Breast epithelium (tissue), 3 donors: ENCODE measurements around the gene B4GAT1.

Source experiments
- POLR2A ChIP-seq: fragments of 450-650 bp; IDR thresholded peaks from one replicate; pipeline ENCODE4 v1.6.1; 2016; ENCODE audit warnings: antibody characterized with exemption, mild to moderate bottlenecking, moderate library complexity
- TF ChIP-seq, protein P1 (sequence below), 3 donors: fragments of 450-650 bp; IDR thresholded peaks; one replicate each; pipeline ENCODE4 v1.5.1; 2016 to 2017; ENCODE audit warnings: antibody characterized with exemption in 3 of 3, mild to moderate bottlenecking in 3 of 3, moderate library complexity in 3 of 3

DNA sequence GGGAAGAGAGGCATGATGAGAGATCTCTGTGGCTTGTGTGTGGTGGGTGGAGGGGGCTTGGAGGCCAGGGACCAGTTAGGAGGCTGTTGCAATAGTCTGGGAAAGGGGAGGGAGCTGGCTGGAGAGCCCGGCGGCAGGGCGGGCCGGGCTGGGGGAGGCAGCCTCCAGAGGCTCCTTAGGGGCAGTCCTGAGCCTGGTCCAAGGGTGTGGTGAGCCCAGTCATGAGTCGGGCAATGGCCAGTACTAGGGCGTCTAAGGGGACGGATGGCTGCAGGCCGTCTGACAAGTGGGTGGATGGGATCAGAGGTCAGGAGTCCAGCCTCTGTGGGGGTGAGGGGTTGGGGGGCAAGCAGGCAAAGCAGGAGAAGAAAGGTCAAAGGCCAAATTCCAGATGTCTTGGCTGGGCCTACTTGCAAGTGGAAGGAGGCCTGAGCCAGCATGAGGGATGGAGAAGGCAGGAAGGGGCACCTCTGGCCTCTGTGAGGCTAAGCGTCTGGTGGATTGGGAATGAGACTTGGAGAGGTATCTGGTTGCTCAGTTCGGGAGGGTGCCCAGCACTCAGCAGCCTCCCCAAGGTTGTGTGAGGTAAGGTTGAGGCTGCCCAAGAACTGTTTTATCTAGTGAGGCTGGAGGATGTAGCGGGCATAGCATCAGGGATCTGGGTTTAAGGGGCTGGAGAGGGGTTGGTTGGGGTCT lies 24.5 kb downstream of the B4GAT1 start:
- TF ChIP-seq, protein P1, sequence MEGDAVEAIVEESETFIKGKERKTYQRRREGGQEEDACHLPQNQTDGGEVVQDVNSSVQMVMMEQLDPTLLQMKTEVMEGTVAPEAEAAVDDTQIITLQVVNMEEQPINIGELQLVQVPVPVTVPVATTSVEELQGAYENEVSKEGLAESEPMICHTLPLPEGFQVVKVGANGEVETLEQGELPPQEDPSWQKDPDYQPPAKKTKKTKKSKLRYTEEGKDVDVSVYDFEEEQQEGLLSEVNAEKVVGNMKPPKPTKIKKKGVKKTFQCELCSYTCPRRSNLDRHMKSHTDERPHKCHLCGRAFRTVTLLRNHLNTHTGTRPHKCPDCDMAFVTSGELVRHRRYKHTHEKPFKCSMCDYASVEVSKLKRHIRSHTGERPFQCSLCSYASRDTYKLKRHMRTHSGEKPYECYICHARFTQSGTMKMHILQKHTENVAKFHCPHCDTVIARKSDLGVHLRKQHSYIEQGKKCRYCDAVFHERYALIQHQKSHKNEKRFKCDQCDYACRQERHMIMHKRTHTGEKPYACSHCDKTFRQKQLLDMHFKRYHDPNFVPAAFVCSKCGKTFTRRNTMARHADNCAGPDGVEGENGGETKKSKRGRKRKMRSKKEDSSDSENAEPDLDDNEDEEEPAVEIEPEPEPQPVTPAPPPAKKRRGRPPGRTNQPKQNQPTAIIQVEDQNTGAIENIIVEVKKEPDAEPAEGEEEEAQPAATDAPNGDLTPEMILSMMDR (IDR thresholded peaks at IDR 0.05) = no peak
- TF ChIP-seq POLR2A = no peak
